ENCODE data around the gene ADCK2.
"Not testable (repeated sequence)": the region's sequence is repeated elsewhere in the genome, so short reads cannot be mapped to it uniquely, and the experiment has no call there.

Gene ADCK2

DNA sequence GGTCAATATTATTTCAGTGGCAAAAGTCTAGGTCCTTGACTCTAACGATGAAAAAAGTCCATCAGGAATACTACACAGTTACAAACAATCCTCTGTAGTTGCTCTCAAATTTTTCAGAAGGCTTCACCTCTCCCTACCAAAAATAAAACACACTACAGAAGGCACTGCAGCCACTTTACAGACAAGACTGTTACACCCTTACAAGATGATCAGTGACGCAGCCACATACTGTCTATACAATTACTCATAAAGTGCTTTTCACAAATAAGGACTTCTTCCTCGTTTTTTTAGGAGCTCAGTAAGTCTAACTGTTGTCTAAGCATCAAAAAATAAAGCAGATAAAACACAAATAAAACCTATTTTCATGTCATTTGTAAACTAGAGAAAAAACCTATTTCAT is 50.8 kb downstream of the ADCK2 start:
- no peak for TF ChIP-seq CTCF (IDR thresholded peaks at IDR 0.05; ENCODE audit: low read length, missing control alignments)
- no peak overlapping the region for H3K4me3 ChIP-seq (replicated peaks; ENCODE audit: low read depth, low read length)
- DNase-seq (ENCODE audit: low read depth), result no peak

- DNase-seq (ENCODE audit: low read depth), result no peak
- H3K4me3 ChIP-seq (replicated peaks; ENCODE audit: low read depth, low read length), result no peak overlapping the region
- TF ChIP-seq CTCF (IDR thresholded peaks at IDR 0.05; ENCODE audit: low read length, missing control alignments), result no peak
Measured at GRCh38 chr7:140724706-140725105, 52.0 kb downstream of the ADCK2 start.

DNA sequence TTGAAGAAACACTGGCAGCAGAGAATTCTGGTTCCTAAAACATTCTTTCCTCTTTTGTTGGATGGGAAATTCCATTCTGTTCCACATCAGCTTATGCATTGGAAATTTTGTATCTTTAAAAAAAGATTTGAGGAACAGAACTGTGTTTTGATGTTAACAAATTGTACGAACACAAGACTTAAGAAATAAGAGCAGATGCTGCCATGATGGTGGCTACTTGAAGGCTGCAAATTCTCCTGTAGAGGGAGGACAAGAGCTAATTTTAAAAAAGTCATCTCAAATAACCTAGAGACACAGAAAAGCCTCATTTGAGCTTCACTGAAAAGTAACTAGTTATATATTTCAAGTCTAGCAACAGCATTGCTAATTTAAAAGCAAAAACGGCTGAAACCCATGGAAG is 53.5 kb downstream of the ADCK2 start:
- TF ChIP-seq CTCF (IDR thresholded peaks at IDR 0.05; ENCODE audit: low read length, missing control alignments), result peak; percentile 52
- H3K4me3 ChIP-seq (replicated peaks; ENCODE audit: low read depth, low read length), result no peak overlapping the region
- DNase-seq (ENCODE audit: low read depth), result peak; percentile 42

- DNase-seq (ENCODE audit: low read depth), result no peak
- TF ChIP-seq CTCF (IDR thresholded peaks at IDR 0.05; ENCODE audit: low read length, missing control alignments), result no peak
- H3K4me3 ChIP-seq (replicated peaks; ENCODE audit: low read depth, low read length), result no peak overlapping the region
Measured at GRCh38 chr7:140732416-140732815, 59.7 kb downstream of the ADCK2 start.

GRCh38 chr7:140734096-140734495 is 61.4 kb downstream of the ADCK2 start:
- TF ChIP-seq CTCF (IDR thresholded peaks at IDR 0.05; ENCODE audit: low read length, missing control alignments), result no peak
- H3K4me3 ChIP-seq (replicated peaks; ENCODE audit: low read depth, low read length), result no peak overlapping the region
- DNase-seq (ENCODE audit: low read depth), result no peak

GRCh38 chr7:140734729-140735128 is 62.0 kb downstream of the ADCK2 start:
- no peak overlapping the region for H3K4me3 ChIP-seq (replicated peaks; ENCODE audit: low read depth, low read length)
- TF ChIP-seq CTCF (IDR thresholded peaks at IDR 0.05; ENCODE audit: low read length, missing control alignments), result no peak
- no peak for DNase-seq (ENCODE audit: low read depth)

- TF ChIP-seq CTCF (IDR thresholded peaks at IDR 0.05; ENCODE audit: low read length, missing control alignments), result no peak
- no peak overlapping the region for H3K4me3 ChIP-seq (replicated peaks; ENCODE audit: low read depth, low read length)
- DNase-seq (ENCODE audit: low read depth), result no peak
Measured at GRCh38 chr7:140738280-140738679, 65.5 kb downstream of the ADCK2 start.

- H3K4me3 ChIP-seq (replicated peaks; ENCODE audit: low read depth, low read length); DNase-seq (ENCODE audit: low read depth): not testable (repeated sequence)
Measured at GRCh38 chr7:140743255-140743654, 70.5 kb downstream of the ADCK2 start.
